GM12878 (cell line): ENCODE measurements around the gene ASB10. TPM values are rescaled to one million over a fixed set of nuclear protein-coding genes. Genes with fewer than 3 reads are reported as not detected.

Experiments used
- ATAC-seq: fragments of 200-7000 bp; cut with Tn5 transposase; 3 replicates; pipeline ENCODE4 v1.9.1; 2020; ENCODE audit warnings: mild to moderate bottlenecking, moderate library complexity
- BruUV-seq: library from RNA; stranded (reverse); fragments of 400-500 nt; replicated peaks from 2 replicates; lab custom pipeline; 2021; lab: Mats Ljungman, UMichigan
- CTCF ChIA-PET: fragments of 300-600 bp; sonication (Branson Sonifier 250); formaldehyde crosslinking; extraction: SDS; loops from one replicate; lab custom pipeline; 2021; ENCODE audit warnings: inconsistent platforms; lab: Yijun Ruan, JAX
- POLR2A ChIA-PET: fragments of 350-600 bp; formaldehyde crosslinking; extraction: SDS; loops from one replicate; lab custom pipeline; 2021; ENCODE audit warnings: inconsistent platforms; lab: Charles Lee
- RAD21 ChIA-PET: fragments of 300-600 bp; sonication (Branson Sonifier 250); formaldehyde crosslinking; loops from one replicate; lab custom pipeline; 2023; ENCODE audit warnings: antibody characterized with exemption; ENCODE audit not compliant: unreplicated experiment; lab: Charles Lee
- SMC1A ChIA-PET: fragments of 300-600 bp; sonication (Branson Sonifier 250); formaldehyde crosslinking; loops from one replicate; lab custom pipeline; 2023; ENCODE audit not compliant: unreplicated experiment, uncharacterized antibody; lab: Charles Lee
- DNase-seq: peaks from one replicate; pipeline ENCODE4 v3.0.0-alpha.2; 2011; ENCODE audit warnings: low read depth, low spot score
- FAIRE-seq: peaks from 3 replicates; lab custom pipeline; 2011; peaks lifted over from hg19 to GRCh38; lab: Jason Lieb, UNC
- H2AFZ ChIP-seq: 2 replicates; pipeline ENCODE4 v1.6.0; 2011; ENCODE audit warnings: low read depth, low read length, control low read depth; ENCODE audit not compliant: control insufficient read depth
- H3K27ac ChIP-seq: 2 replicates; pipeline ENCODE4 v1.5.1; 2011; ENCODE audit warnings: control low read depth; ENCODE audit not compliant: control insufficient read depth, insufficient read depth
- H3K27me3 ChIP-seq, 2 experiments: replicated peaks in 1 of 2; 2 replicates each; pipeline versions ENCODE4 v1.6.0 to v1.6.1; 2011; ENCODE audit warnings: low read length in 1 of 2; ENCODE audit not compliant: control insufficient read depth in 2 of 2, insufficient read depth in 2 of 2
- H3K36me3 ChIP-seq, 2 experiments: 2 replicates each; pipeline ENCODE4 v1.5.1; 2011; ENCODE audit warnings: low read length in 1 of 2; ENCODE audit not compliant: control insufficient read depth in 2 of 2, insufficient read depth in 2 of 2
- H3K4me1 ChIP-seq: 2 replicates; pipeline ENCODE4 v1.6.1; 2011; ENCODE audit warnings: mild to moderate bottlenecking, low read length, moderate library complexity, mixed read lengths; ENCODE audit not compliant: control insufficient read depth, insufficient read depth
- H3K4me2 ChIP-seq: 2 replicates; pipeline ENCODE4 v1.6.0; 2011; ENCODE audit warnings: control low read depth; ENCODE audit not compliant: control insufficient read depth, insufficient read depth
- H3K4me3 ChIP-seq: fragments of 200-600 bp; sonication (generic); 2 replicates; pipeline ENCODE4 v1.5.1; 2016
- H3K79me2 ChIP-seq: 2 replicates; pipeline ENCODE4 v1.6.0; 2011; ENCODE audit warnings: low read length; ENCODE audit not compliant: control insufficient read depth, insufficient read depth
- H3K9ac ChIP-seq: 2 replicates; pipeline ENCODE4 v1.8.0; 2011; ENCODE audit warnings: low read length, control low read depth, mixed read lengths; ENCODE audit not compliant: control insufficient read depth, insufficient read depth
- H3K9me3 ChIP-seq: replicated peaks from 3 replicates; pipeline ENCODE4 v1.5.1; 2011; ENCODE audit warnings: mild to moderate bottlenecking, low read length; ENCODE audit not compliant: control insufficient read depth, insufficient read depth
- H4K20me1 ChIP-seq: 2 replicates; pipeline ENCODE4 v1.6.0; 2011; ENCODE audit not compliant: control insufficient read depth, insufficient read depth
- CHD1 ChIP-seq: IDR thresholded peaks from 2 replicates; pipeline ENCODE4 v1.6.1; 2012; ENCODE audit warnings: low read depth, low read length, improper control_type of control experiment
- CREB1 ChIP-seq: IDR thresholded peaks from 2 replicates; pipeline ENCODE4 v1.6.1; 2012; ENCODE audit warnings: low read depth, mild to moderate bottlenecking, inconsistent platforms
- E4F1 ChIP-seq: fragments of 450-650 bp; IDR thresholded peaks from 2 replicates; pipeline ENCODE4 v1.6.1; 2018; ENCODE audit warnings: borderline replicate concordance, mild to moderate bottlenecking; ENCODE audit not compliant: partially characterized antibody
- EZH2 ChIP-seq: IDR thresholded peaks from 2 replicates; pipeline ENCODE4 v1.6.1; 2012; ENCODE audit warnings: low read depth, mild to moderate bottlenecking, control low read depth, inconsistent platforms, low read length, borderline replicate concordance; ENCODE audit not compliant: control insufficient read depth
- IRF3 ChIP-seq: fragments of 450-650 bp; IDR thresholded peaks from 2 replicates; pipeline ENCODE4 v1.6.1; 2014; ENCODE audit warnings: mild to moderate bottlenecking
- PKNOX1 ChIP-seq: fragments of 450-650 bp; IDR thresholded peaks from 2 replicates; pipeline ENCODE4 v1.6.1; 2016; ENCODE audit warnings: mild to moderate bottlenecking
- PML ChIP-seq: IDR thresholded peaks from 2 replicates; pipeline ENCODE4 v1.6.1; 2012; ENCODE audit warnings: low read length, inconsistent platforms
- SUPT20H ChIP-seq: IDR thresholded peaks from 2 replicates; pipeline ENCODE4 v1.6.1; 2011; ENCODE audit warnings: low read depth, mild to moderate bottlenecking, low read length, moderate library complexity, borderline replicate concordance; ENCODE audit not compliant: control insufficient read depth
- TAF1 ChIP-seq: IDR thresholded peaks from 2 replicates; pipeline ENCODE4 v1.6.1; 2011; ENCODE audit warnings: mild to moderate bottlenecking, low read depth, low read length, borderline replicate concordance
- YY1 ChIP-seq: IDR thresholded peaks from 2 replicates; pipeline ENCODE4 v1.6.1; 2011; ENCODE audit warnings: low read depth, mild to moderate bottlenecking, low read length
- ZNF622 ChIP-seq: fragments of 450-650 bp; IDR thresholded peaks from 2 replicates; pipeline ENCODE4 v1.6.1; 2017; ENCODE audit warnings: mild to moderate bottlenecking, inconsistent platforms
- WGBS: methylation state at CpG from one replicate; pipeline ENCODE4 v1.1.6; 2016; ENCODE audit warnings: low lambda C conversion rate; ENCODE audit not compliant: insufficient replicate concordance, insufficient coverage; ENCODE audit errors: missing lambda C conversion rate; 5-methylcytosine and 5-hydroxymethylcytosine counted together
- in situ Hi-C: fragments of 300-500 bp; cut with MboI; formaldehyde crosslinking; loops from 9 replicates; pipeline ENCODE4 v1.14.3; 2018; ENCODE audit warnings: mixed read lengths
- intact Hi-C: fragments of 100-400 bp; cut with micrococcal nuclease; formaldehyde crosslinking; loops from one replicate; pipeline ENCODE4 v1.14.2; 2022; ENCODE audit not compliant: unreplicated experiment
- polyA plus RNA-seq, 11 experiments: library from polyadenylated mRNA; depleted of rRNA in 4 of 11; unstranded in 6 of 11; stranded (reverse) in 5 of 11; fragments of >200 nt; fragmentation: Nextera tagmentation in 4 of 11; fragmentation: Illumina TruSeq in 1 of 11; extraction: Ambion mirVana in 4 of 11; extraction: Trizol in 1 of 11; gene quantifications; 1 replicate in 1 of 11; 2 replicates in 10 of 11; pipeline versions ENCODE4 v1.2.1 to v1.2.3, GENCODE V29; 2011 to 2016; ENCODE audit warnings: inconsistent platforms in 2 of 11, missing spikeins in 2 of 11, low read depth in 1 of 11
- total RNA-seq, 4 experiments: library from RNA; depleted of rRNA in 3 of 4; stranded (reverse); fragments of >200 nt in 3 of 4; fragmentation: Illumina TruSeq in 1 of 4; extraction: Trizol in 1 of 4; gene quantifications; 2 replicates each; pipeline versions ENCODE4 v1.2.1 to v1.2.3, GENCODE V29; 2013 to 2021

Gene ASB10
- total and polyA plus RNA-seq, 10 of the 15 experiments (the other 5 are each of a cell fraction or from before 2014, with no cell fraction given) = not detected

- ATAC-seq (no peak), DNase-seq (no peak), FAIRE-seq (no peak)
- Histone ChIP-seq H2AFZ (no peak overlapping the region), H3K4me2 (no peak overlapping the region), H3K4me1 (no peaks in the 10 kb centered on the region), H4K20me1 (no peaks in the 10 kb centered on the region), H3K79me2 (no peaks in the 10 kb centered on the region), H3K27ac (no peak overlapping the region), H3K27me3 (no peaks in the 10 kb centered on the region), H3K9me3 (no peaks in the 10 kb centered on the region), H3K36me3 (peaks cover 3 to 6% of the 10 kb centered on the region in 2 experiments; a peak in 2 of 4 replicates), H3K4me3 (no peak overlapping the region), H3K9ac (no peak overlapping the region)
- ChIA-PET CTCF (no interaction called here), SMC1A (no interaction called here), POLR2A (interaction anchor here (0.6 kb wide), 1 partner anchor 1848 kb away, joined by 4 read pairs; no protein-coding TSS in a partner anchor), RAD21 (no interaction called here)
- 86% methylated on average over 26 of the region's 30 CpGs for WGBS
- intact Hi-C loops (no loop called here), in situ Hi-C loops (no loop called here)
- TF ChIP-seq PKNOX1 (no peak), TAF1 (no peak), IRF3 (no peak), YY1 (no peak)
- BruUV-seq = no TSS peak
Observed at GRCh38 chr7:151138153-151138851, 48.7 kb downstream of the ASB10 start.

DNA sequence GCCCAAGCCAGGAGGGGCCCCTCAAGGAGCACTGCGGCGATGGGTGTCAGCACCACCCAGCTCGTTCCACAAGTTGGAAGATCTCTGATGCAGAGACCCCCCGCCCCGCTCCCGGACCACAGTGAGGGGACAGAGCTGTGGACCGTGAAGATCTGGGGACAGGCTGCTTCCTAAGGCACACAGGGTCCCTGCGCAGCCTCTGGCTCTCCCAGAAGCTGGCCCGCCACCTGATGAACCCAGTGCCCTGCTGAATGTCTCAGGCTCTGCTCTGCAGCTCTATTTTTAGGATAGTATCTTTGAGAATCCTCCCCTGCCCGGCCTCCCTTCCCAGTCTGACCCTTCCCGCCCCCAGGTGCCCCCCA is 49.3 kb downstream of the ASB10 start:
- ATAC-seq (no peak), FAIRE-seq (no peak), DNase-seq (no peak)
- ChIA-PET POLR2A (interaction anchor here (0.6 kb wide), 1 partner anchor 1848 kb away, joined by 4 read pairs; no protein-coding TSS in a partner anchor), SMC1A (no interaction called here), CTCF (no interaction called here), RAD21 (no interaction called here)
- Histone ChIP-seq H3K4me3 (no peak overlapping the region), H3K9ac (no peak overlapping the region), H3K36me3 (peaks cover 3 to 6% of the 10 kb centered on the region in 2 experiments; a peak in 2 of 4 replicates), H4K20me1 (no peaks in the 10 kb centered on the region), H3K4me1 (no peaks in the 10 kb centered on the region), H3K79me2 (no peaks in the 10 kb centered on the region), H3K4me2 (no peak overlapping the region), H3K9me3 (no peaks in the 10 kb centered on the region), H2AFZ (no peak overlapping the region), H3K27me3 (no peaks in the 10 kb centered on the region), H3K27ac (no peak overlapping the region)
- WGBS = 94% methylated on average over 9 of the region's 11 CpGs
- in situ Hi-C loops = no loop called here
- intact Hi-C loops = no loop called here
- BruUV-seq = no TSS peak
- no peak for TF ChIP-seq PKNOX1
- no peak for TF ChIP-seq ZNF622
- no peak for TF ChIP-seq CREB1
- no peak for TF ChIP-seq PML
- TF ChIP-seq E4F1 = no peak
- no peak for TF ChIP-seq EZH2
- no peak for TF ChIP-seq SUPT20H
- TF ChIP-seq CHD1 = no peak
